ENCODE measurements around the gene SPDYC. TPM values are rescaled to one million over a fixed set of nuclear protein-coding genes. Genes with fewer than 3 reads are reported as not detected.

The SPDYC gene
- total and polyA plus RNA-seq, 2 experiments from 2014 or later = 0.27 TPM; not detected in 1

- H3K4me3 ChIP-seq = no peak overlapping the region
- Mint-ChIP-seq H3K9me3 (no peaks in the 10 kb centered on the region), H3K27ac (no peak overlapping the region), H3K36me3 (ENCODE audit: low read depth) (peaks cover 4% of the 10 kb centered on the region), H3K4me3 (no peak overlapping the region; the same call in 1 of the 3 replicates), H3K4me1 (peaks cover 19% of the 10 kb centered on the region), H3K27me3 (ENCODE audit: insufficient read depth, low read depth, poor library complexity) (peaks cover 19% of the 10 kb centered on the region)
- TF ChIP-seq JUNB (IDR thresholded peaks at IDR 0.05; ENCODE audit: unreplicated experiment) (no peak), CREB1 (CRISPR knock-in tag; IDR thresholded peaks at IDR 0.05; ENCODE audit: low read depth) (no peak), EZH2phosphoT487 (IDR thresholded peaks at IDR 0.05; ENCODE audit: unreplicated experiment) (no peak), NANOG (IDR thresholded peaks at IDR 0.05; ENCODE audit: borderline replicate concordance) (no peak), REST (IDR thresholded peaks at IDR 0.05; ENCODE audit: unreplicated experiment) (no peak), ZNF331 (CRISPR knock-in tag; IDR thresholded peaks at IDR 0.05; ENCODE audit: low read depth) (no peak), ZNF462 (CRISPR knock-in tag; IDR thresholded peaks at IDR 0.05) (no peak), ETS1 (IDR thresholded peaks at IDR 0.05) (no peak), EZH2 (IDR thresholded peaks at IDR 0.05; ENCODE audit: low read depth, unreplicated experiment) (no peak), ZNF114 (CRISPR knock-in tag; IDR thresholded peaks at IDR 0.05) (no peak), POLR2AphosphoS5 (IDR thresholded peaks at IDR 0.05; ENCODE audit: low read depth) (no peak), STAT1 (IDR thresholded peaks at IDR 0.05; ENCODE audit: unreplicated experiment) (no peak)
- TF ChIP-seq, protein P1, sequence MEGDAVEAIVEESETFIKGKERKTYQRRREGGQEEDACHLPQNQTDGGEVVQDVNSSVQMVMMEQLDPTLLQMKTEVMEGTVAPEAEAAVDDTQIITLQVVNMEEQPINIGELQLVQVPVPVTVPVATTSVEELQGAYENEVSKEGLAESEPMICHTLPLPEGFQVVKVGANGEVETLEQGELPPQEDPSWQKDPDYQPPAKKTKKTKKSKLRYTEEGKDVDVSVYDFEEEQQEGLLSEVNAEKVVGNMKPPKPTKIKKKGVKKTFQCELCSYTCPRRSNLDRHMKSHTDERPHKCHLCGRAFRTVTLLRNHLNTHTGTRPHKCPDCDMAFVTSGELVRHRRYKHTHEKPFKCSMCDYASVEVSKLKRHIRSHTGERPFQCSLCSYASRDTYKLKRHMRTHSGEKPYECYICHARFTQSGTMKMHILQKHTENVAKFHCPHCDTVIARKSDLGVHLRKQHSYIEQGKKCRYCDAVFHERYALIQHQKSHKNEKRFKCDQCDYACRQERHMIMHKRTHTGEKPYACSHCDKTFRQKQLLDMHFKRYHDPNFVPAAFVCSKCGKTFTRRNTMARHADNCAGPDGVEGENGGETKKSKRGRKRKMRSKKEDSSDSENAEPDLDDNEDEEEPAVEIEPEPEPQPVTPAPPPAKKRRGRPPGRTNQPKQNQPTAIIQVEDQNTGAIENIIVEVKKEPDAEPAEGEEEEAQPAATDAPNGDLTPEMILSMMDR (conservative IDR thresholded peaks at IDR 0.05; ENCODE audit: low read depth in 2 of 2) = no peak
- H3K27ac ChIP-seq (ENCODE audit: low read depth) = no peak overlapping the region
- H3K4me2 ChIP-seq = no peak overlapping the region
- H3K27me3 ChIP-seq (ENCODE audit: insufficient read depth) = no peaks in the 10 kb centered on the region
- H2AFZ ChIP-seq = no peak overlapping the region
- peaks cover 20% of the 10 kb centered on the region; the same call in 1 of the 2 replicates for H3K4me1 ChIP-seq (ENCODE audit: insufficient read depth)
- H3K36me3 ChIP-seq (ENCODE audit: insufficient read depth) = no peaks in the 10 kb centered on the region
- ATAC-seq = no peak
- peaks cover 19% of the 10 kb centered on the region for H3K79me2 ChIP-seq (replicated peaks; ENCODE audit: insufficient read depth)
- no peak for DNase-seq (ENCODE audit: low spot score)
- H3K9me2 ChIP-seq (ENCODE audit: insufficient read depth) = no peaks in the 10 kb centered on the region
- peaks cover 5% of the 10 kb centered on the region; the same call in 1 of the 2 replicates for H3F3A ChIP-seq (replicated peaks; ENCODE audit: low read depth)
- no peaks in the 10 kb centered on the region for H4K20me1 ChIP-seq (replicated peaks; ENCODE audit: insufficient read depth)
Measured at GRCh38 chr11:65136515-65137096, 33.4 kb upstream of the SPDYC start.
